GM19035 (cell line): ENCODE measurements around the gene ZNF618.

Experiments used
- ATAC-seq: cut with Tn5 transposase; IDR thresholded peaks from one replicate; pipeline ENCODE4 v1.9.1; 2021; ENCODE audit not compliant: unreplicated experiment

The ZNF618 gene

DNA sequence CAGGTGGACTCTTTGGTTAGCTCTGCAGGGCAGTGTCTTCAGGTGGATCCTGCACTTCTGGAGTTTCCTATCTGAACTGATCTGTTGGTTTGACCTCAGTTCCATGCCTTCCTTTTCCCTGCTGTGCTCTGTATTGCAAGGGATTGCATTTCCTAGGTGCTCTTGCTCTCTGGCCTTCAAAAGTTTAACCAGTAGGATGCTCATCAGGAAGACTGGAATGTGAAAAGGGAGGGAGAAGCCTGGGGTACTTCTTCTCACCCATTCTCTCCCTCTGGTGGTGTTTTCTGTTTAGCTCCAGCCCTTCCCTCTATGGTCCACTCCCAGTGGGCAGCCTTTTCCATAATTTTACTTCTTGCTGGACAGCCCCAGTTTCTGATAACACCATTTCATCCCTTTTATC, 78.5 kb downstream of the ZNF618 start:
- no peak for ATAC-seq

GRCh38 chr9:113955076-113955752, 79.1 kb downstream of the ZNF618 start:
- ATAC-seq: no peak

DNA sequence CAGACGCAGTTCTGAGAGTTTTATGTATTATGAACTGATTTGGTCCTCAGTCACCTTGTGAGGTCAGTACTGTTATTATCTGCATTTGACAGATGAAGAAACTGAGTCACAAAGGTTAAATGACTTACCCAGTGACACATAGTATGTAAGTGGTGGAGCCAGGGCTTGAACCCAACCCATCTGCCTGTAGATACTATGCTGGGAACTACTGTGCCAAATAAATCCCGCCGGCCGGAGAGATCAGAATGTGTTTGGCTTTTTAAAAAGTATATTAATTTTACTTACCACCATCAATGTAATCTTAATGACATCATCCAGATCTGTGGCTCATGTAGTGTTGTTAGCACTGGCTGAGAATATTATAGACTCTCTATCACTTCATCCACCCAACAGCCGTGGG, 80.8 kb downstream of the ZNF618 start:
- no peak for ATAC-seq

DNA sequence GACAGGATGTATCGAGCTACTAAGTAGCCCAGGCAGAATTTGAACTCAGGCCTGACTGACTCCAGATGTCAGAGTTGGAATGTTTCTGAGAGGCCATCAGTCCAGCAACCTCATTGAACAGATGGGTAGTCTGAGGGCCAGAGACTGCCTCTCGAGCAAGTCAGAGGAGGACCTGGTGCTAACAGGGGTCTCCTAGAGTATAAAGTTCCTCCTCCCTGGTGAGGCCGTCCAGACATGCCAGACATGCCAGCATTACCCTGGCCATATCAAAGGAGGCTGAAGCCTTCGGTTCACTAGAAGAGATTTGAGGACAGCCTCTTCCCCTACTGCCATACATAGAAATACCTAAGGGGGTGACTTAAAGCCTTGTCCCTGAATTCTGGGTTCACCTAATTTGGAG, 81.2 kb downstream of the ZNF618 start:
- ATAC-seq: no peak

GRCh38 chr9:113957821-113958341, 81.8 kb downstream of the ZNF618 start:
- ATAC-seq: no peak

DNA sequence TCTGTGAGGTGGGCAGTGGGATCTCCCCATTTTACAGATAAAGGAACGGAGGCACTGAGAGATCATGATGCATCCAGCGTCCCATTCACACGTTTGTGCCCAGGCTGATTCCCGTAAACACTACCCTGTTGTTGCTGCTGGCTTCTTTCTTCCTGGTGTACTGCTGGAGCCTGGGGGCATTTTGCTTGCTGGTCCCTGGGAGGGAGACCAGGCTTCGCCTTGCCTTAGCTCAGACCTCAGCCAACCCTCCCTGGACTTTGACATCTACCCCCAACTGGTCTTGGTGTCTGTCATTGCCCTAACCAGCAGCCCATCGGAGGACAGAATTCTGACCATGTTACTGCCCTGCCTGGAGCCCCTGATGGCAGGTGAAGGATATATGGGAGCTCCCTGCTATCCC, 82.4 kb downstream of the ZNF618 start:
- ATAC-seq: no peak

GRCh38 chr9:113960768-113961167, 84.7 kb downstream of the ZNF618 start:
- ATAC-seq: no peak

DNA sequence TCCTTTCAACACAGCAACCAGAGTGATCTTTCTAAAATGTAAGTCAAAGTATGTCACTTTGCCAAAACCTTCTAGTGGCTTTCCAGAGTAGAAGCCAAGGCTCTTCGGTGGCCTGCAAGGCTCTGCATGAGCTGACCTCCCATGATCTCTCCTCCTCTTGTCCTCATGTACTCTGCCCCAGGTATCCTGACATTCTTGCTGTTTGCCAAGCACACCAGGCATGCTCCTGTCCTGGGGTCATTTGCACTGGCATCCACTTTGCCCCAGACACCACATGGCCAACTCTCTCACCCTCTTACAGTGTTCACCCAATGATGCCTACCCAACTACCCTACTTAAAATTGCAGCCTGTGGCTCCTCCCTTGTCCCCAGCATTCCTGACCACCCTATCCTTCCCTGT, 86.3 kb downstream of the ZNF618 start:
- no peak for ATAC-seq

- ATAC-seq: no peak
These were observed 87.0 kb downstream of the ZNF618 start for GRCh38 chr9:113963017-113963620.

DNA sequence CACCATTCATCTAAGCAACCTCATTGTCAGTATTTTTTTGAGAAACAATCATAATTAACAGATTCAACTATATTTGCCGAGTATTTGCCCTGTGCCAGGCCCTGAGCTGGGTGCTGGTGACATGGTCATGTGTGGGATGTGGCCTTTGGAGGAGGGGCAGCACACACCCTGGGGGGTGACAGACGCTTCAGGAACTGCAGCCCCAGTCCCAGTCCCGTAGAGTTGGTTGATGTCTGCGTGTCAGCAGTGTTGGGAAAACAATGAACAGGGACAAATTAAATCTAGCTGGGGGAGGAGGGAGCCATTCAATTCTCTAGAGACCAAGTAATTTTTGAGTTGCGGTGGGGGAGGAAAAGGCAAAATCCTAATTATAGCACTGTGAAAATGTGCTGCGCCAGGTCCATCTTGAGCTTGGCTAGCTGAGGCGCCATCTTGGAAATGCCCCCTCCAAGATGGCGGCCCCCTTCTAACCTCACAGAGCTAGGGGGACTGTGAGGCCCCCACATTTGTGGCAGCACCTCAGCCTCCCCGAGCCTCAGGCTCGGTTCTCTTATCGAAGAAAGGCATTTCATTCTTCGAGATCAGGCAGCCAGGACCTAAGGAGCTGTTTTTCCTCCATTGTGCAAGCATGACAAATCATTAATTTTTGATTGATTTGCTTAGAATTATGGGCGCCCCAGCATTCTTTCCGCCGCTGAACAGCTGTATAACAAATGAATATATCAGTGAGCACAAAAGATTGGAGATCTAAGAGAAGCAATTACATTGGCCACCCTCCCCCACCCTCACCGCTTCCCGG, 87.8 kb downstream of the ZNF618 start:
- ATAC-seq: no peak

- no peak for ATAC-seq
These were observed 88.5 kb downstream of the ZNF618 start for GRCh38 chr9:113964495-113965170.

- no peak for ATAC-seq
These were observed 90.3 kb downstream of the ZNF618 start for GRCh38 chr9:113966394-113966793.

DNA sequence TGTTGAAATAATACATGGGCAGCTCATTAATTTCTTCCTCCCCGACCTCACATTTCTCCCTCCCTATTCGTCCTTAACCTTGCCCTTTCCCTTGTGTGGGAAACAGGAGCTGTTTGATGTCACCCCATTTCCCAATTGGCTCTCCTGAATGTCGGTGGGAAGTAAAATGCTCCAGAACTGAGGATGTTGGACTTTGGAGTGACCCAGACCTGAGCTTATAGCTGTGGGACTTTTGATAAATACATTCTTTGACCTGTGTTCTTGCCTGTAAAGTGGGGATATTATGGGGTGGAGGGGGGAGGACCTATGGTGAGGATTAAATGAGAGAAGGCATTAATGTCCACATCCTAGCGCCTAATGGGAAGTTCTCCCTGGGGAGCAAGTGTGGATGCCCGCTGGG, 91.3 kb downstream of the ZNF618 start:
- no peak for ATAC-seq

DNA sequence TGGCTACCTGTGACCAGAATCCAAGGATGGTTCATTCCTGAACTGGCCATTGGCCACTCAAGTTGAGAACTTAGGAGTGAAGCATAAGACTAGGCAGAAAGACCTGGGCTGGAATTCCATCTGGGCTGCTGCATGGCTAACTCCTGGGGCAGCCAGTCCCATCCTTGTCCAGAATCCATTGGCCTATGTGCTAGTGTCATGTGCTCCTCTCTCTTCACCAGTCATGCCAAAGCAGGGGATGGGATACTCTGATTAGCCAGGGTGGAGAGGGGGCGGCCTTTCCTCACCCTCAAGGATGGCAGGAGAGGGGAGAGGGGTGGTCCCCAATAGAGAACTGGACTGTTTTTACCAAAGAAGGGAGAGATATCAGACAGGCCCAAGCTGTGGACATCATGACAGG, 93.2 kb downstream of the ZNF618 start:
- ATAC-seq: no peak

- no peak for ATAC-seq
These were observed 97.1 kb downstream of the ZNF618 start for GRCh38 chr9:113973226-113973625.

GRCh38 chr9:113973963-113974413, 97.9 kb downstream of the ZNF618 start:
- ATAC-seq: no peak

DNA sequence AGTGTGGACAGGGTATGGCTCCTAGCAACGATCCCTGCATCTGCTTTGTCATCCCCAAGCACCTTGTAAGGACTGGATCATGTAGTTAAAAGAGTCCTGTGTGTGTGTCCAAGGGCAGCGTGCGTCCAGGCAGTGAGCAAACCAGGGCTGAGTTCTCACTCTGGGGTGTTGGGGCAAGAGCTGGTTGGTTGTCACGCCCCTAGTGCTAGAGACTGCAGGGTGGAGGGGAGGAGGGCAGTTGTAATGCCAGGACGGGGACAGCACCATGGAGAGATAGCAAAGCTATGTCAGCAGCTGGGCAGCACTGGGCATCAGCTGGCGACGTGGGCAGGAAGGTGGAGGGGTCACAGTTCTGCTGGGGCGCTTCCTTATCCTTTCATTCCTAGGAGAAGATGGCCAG, 100.8 kb downstream of the ZNF618 start:
- ATAC-seq: no peak

DNA sequence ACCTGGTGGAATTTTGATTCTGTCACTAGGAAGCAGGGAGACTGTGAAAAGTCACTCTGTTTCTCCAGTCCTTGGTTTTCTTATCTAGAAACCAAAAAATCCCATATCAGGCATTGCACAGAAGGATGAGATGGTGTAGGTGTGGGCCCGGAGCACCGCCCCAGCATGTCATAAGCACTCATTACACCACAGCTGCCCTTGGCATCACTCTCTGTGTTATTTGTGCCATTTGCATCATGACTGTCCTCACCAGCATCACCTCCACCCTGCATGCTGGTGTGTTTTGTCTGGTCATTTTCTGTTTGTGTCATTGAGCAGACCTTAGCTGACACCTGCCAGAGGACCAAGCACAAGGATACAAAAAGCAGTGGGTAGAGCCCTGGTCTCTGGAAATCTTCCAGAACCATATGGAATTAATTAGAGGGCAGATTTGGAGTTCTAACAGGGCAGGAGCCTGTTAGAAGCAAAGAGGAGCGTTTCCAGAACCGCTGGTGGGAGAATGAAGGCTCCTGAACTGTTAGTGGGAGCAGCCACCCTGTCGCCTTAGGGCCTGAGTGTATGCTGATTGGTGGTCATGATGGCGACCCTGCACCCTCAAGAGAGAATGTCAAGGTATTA, 102.7 kb downstream of the ZNF618 start:
- ATAC-seq: no peak

DNA sequence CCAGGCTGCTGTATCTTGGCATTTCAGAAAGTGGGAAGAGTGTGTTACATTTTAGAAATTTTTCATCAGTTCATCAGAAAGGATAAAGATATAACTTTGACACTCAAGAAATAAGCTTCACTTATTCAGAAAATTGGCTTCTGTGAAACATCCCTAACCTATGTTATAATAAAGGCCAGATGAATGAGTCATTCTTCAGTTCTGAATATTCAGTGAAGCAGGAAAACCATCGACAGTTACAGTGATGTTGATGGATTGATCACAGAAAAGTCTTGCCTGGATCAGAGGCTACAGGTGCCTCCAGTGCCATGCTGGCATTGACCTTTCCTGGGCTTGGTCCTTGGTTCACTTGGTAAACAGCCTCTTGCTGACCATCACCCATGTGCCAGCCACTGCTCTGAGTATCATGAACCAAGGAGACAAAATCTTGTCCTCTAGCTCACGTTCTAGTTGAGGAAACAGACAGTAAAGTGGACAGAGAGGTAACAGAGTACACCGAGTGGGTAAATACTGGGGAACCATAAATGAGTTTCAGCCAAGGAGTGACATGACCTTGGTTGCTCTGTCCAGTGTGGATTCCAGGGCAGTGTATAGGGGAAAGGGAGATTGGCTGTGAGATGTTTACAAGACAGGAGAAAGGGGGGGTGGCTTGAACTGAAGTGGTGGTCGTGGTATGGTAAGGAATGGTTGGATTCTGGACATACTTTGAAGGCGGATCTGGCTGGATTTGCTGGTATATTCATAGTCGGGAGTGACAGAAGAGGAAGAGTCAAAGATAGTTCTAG, 103.4 kb downstream of the ZNF618 start:
- ATAC-seq: no peak
